ENCODE measurements around the gene SORBS2. TPM values are rescaled to one million over a fixed set of nuclear protein-coding genes. Genes with fewer than 3 reads are reported as not detected.

SORBS2 gene
- total and polyA plus RNA-seq, 2 donors (not counting 1 experiment from before 2014, with no cell fraction given): 0.33 to 3.0 TPM

GRCh38 chr4:185834088-185834487 is 22.1 kb upstream of the SORBS2 start:
- no peaks in the 10 kb centered on the region for H3K79me2 ChIP-seq (ENCODE audit: control insufficient read depth, insufficient read depth, low read length)
- no peak overlapping the region for H2AFZ ChIP-seq (ENCODE audit: low read length)
- H3K4me1 ChIP-seq (ENCODE audit: control insufficient read depth, extremely low read depth, insufficient read depth, low read length): peaks cover 10% of the 10 kb centered on the region
- no peaks in the 10 kb centered on the region for H4K20me1 ChIP-seq (ENCODE audit: control insufficient read depth, extremely low read depth, insufficient read depth, low read length)
- DNase-seq (ENCODE audit: low read depth in 2 of 2): no peak
- H3K27me3 ChIP-seq (ENCODE audit: control insufficient read depth, insufficient read depth, low read length): no peaks in the 10 kb centered on the region
- TF ChIP-seq, protein P1, sequence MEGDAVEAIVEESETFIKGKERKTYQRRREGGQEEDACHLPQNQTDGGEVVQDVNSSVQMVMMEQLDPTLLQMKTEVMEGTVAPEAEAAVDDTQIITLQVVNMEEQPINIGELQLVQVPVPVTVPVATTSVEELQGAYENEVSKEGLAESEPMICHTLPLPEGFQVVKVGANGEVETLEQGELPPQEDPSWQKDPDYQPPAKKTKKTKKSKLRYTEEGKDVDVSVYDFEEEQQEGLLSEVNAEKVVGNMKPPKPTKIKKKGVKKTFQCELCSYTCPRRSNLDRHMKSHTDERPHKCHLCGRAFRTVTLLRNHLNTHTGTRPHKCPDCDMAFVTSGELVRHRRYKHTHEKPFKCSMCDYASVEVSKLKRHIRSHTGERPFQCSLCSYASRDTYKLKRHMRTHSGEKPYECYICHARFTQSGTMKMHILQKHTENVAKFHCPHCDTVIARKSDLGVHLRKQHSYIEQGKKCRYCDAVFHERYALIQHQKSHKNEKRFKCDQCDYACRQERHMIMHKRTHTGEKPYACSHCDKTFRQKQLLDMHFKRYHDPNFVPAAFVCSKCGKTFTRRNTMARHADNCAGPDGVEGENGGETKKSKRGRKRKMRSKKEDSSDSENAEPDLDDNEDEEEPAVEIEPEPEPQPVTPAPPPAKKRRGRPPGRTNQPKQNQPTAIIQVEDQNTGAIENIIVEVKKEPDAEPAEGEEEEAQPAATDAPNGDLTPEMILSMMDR (conservative IDR thresholded peaks at IDR 0.05 in 1 of 2, IDR thresholded peaks at IDR 0.05 in 1 of 2; ENCODE audit: low read depth in 1 of 2, low read length in 2 of 2): no peak
- TF ChIP-seq EZH2 (IDR thresholded peaks at IDR 0.05; ENCODE audit: low read length, missing control alignments): no peak
- H3K4me2 ChIP-seq (ENCODE audit: extremely low read depth, insufficient read depth, low read length): no peak overlapping the region
- H3K9ac ChIP-seq (ENCODE audit: insufficient read depth, low read length): no peak overlapping the region
- H3K36me3 ChIP-seq (ENCODE audit: control insufficient read depth, insufficient read depth, low read length): no peaks in the 10 kb centered on the region
- no peak overlapping the region for H3K4me3 ChIP-seq (replicated peaks in 1 of 4; ENCODE audit: control extremely low read depth in 1 of 4, insufficient read depth in 1 of 4, low read depth in 3 of 4, low read length in 4 of 4)
- H3K27ac ChIP-seq (ENCODE audit: insufficient read depth, low read length): no peak overlapping the region
- no peaks in the 10 kb centered on the region for H3K9me3 ChIP-seq (ENCODE audit: control insufficient read depth, insufficient read depth, low read depth, low read length)

GRCh38 chr4:185833055-185833598 is 21.1 kb upstream of the SORBS2 start:
- no peak overlapping the region for H3K4me2 ChIP-seq (ENCODE audit: extremely low read depth, insufficient read depth, low read length)
- TF ChIP-seq EZH2 (IDR thresholded peaks at IDR 0.05; ENCODE audit: low read length, missing control alignments): no peak
- TF ChIP-seq, protein P1 (conservative IDR thresholded peaks at IDR 0.05 in 1 of 2, IDR thresholded peaks at IDR 0.05 in 1 of 2; ENCODE audit: low read depth in 1 of 2, low read length in 2 of 2): no peak
- H3K9me3 ChIP-seq (ENCODE audit: control insufficient read depth, insufficient read depth, low read depth, low read length): no peaks in the 10 kb centered on the region
- no peaks in the 10 kb centered on the region for H3K79me2 ChIP-seq (ENCODE audit: control insufficient read depth, insufficient read depth, low read length)
- no peak overlapping the region for H3K4me3 ChIP-seq (replicated peaks in 1 of 4; ENCODE audit: control extremely low read depth in 1 of 4, insufficient read depth in 1 of 4, low read depth in 3 of 4, low read length in 4 of 4)
- H3K9ac ChIP-seq (ENCODE audit: insufficient read depth, low read length): no peak overlapping the region
- no peaks in the 10 kb centered on the region for H4K20me1 ChIP-seq (ENCODE audit: control insufficient read depth, extremely low read depth, insufficient read depth, low read length)
- peak in 1 of 2 donors; percentile 92 for DNase-seq (ENCODE audit: low read depth in 2 of 2)
- no peak overlapping the region for H3K27ac ChIP-seq (ENCODE audit: insufficient read depth, low read length)
- H2AFZ ChIP-seq (ENCODE audit: low read length): no peak overlapping the region
- no peaks in the 10 kb centered on the region for H3K27me3 ChIP-seq (ENCODE audit: control insufficient read depth, insufficient read depth, low read length)
- H3K36me3 ChIP-seq (ENCODE audit: control insufficient read depth, insufficient read depth, low read length): no peaks in the 10 kb centered on the region
- H3K4me1 ChIP-seq (ENCODE audit: control insufficient read depth, extremely low read depth, insufficient read depth, low read length): peaks cover 2% of the 10 kb centered on the region

- H3K4me1 ChIP-seq (ENCODE audit: control insufficient read depth, extremely low read depth, insufficient read depth, low read length): no peaks in the 10 kb centered on the region
- H3K4me2 ChIP-seq (ENCODE audit: extremely low read depth, insufficient read depth, low read length): no peak overlapping the region
- H3K36me3 ChIP-seq (ENCODE audit: control insufficient read depth, insufficient read depth, low read length): no peaks in the 10 kb centered on the region
- H4K20me1 ChIP-seq (ENCODE audit: control insufficient read depth, extremely low read depth, insufficient read depth, low read length): no peaks in the 10 kb centered on the region
- H3K79me2 ChIP-seq (ENCODE audit: control insufficient read depth, insufficient read depth, low read length): no peaks in the 10 kb centered on the region
- H3K27ac ChIP-seq (ENCODE audit: insufficient read depth, low read length): no peak overlapping the region
- no peak overlapping the region for H3K9ac ChIP-seq (ENCODE audit: insufficient read depth, low read length)
- H3K9me3 ChIP-seq (ENCODE audit: control insufficient read depth, insufficient read depth, low read depth, low read length): no peaks in the 10 kb centered on the region
- H3K4me3 ChIP-seq (replicated peaks in 1 of 4; ENCODE audit: control extremely low read depth in 1 of 4, insufficient read depth in 1 of 4, low read depth in 3 of 4, low read length in 4 of 4): no peak overlapping the region
- no peak overlapping the region for H2AFZ ChIP-seq (ENCODE audit: low read length)
- no peaks in the 10 kb centered on the region for H3K27me3 ChIP-seq (ENCODE audit: control insufficient read depth, insufficient read depth, low read length)
- no peak for TF ChIP-seq EZH2 (IDR thresholded peaks at IDR 0.05; ENCODE audit: low read length, missing control alignments)
- TF ChIP-seq, protein P1 (conservative IDR thresholded peaks at IDR 0.05 in 1 of 2, IDR thresholded peaks at IDR 0.05 in 1 of 2; ENCODE audit: low read depth in 1 of 2, low read length in 2 of 2): no peak
- DNase-seq (ENCODE audit: low read depth in 2 of 2): no peak
Measured at GRCh38 chr4:185831125-185831815, 19.3 kb upstream of the SORBS2 start.

Measured in fibroblast of lung (primary cell).